Measurements from ENCODE around the gene PER1. TPM values are rescaled to one million over a fixed set of nuclear protein-coding genes. Genes with fewer than 3 reads are reported as not detected.
A peak's percentile ranks its signal among the peaks of the same experiment; 100 is the strongest.

The PER1 gene
- total RNA-seq, 1 experiment from 2014 or later = 8.3 TPM

DNA sequence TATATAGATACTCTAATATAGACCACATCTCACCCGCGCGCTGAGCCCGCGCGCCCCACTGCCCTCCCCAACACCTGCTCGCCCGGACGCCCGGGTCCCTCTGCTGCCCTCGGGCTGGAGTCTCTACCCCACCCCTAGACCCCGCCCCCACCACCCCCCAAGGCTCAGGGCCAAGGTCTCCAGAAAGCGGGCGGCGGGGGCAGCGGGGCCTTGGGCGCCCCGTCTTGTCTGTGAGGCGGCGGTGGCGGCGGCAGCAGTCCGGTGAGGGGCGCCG is 30.9 kb downstream of the PER1 start:
- no peaks in the 10 kb centered on the region for H3K9me3 ChIP-seq (replicated peaks)
- no peak for DNase-seq (ENCODE audit: low read depth in 1 of 2, low spot score in 2 of 2)
- H3K27me3 ChIP-seq (replicated peaks) = peaks cover 22% of the 10 kb centered on the region
- no peak overlapping the region for H3K27ac ChIP-seq
- no peaks in the 10 kb centered on the region for H3K36me3 ChIP-seq
- peak overlapping the region; percentile 45 for H3K4me3 ChIP-seq
- peaks cover 52% of the 10 kb centered on the region for H3K4me1 ChIP-seq (replicated peaks)

DNA sequence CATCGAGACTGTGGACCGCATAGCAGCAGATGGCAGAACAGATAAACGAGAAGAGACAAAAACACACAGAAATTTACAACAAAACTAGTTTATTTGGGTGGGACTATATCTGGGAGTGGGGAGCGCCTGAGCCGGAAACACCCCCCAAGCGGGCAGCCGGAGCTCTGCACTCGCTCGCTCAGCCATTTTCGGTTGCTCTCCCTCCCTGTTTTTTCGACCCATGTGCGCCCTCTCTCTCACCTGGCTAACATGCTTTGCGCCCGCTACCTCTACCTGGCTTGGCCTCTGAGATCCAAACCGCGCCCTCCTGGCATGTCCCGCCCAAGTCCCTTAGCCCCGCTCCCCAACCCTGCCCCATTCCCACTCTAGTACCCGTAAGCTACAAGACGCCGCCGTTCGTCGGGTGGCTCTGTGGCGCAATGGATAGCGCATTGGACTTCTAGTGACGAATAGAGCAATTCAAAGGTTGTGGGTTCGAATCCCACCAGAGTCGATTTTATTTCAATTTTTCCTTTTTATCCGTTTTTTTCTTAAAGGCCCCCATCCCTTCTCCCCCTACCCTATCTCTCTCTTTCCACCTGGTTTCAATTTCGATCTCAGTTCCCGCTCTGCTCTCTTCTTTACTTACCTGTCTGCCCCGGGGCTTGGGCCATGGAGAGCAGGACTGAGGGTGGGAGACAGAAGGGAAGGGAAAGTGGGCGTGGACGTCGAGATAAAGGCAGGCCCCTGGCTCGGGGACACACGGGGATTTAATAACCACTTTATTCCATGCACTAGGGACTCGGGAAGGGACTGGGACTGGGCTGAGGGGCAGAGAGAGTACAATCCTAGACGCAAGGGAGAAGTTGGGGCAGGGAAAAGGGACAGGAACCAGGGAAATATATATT is 31.4 kb downstream of the PER1 start:
- no peak overlapping the region for H3K27ac ChIP-seq
- peak; percentile 79 to 91 for DNase-seq (ENCODE audit: low read depth in 1 of 2, low spot score in 2 of 2)

DNA sequence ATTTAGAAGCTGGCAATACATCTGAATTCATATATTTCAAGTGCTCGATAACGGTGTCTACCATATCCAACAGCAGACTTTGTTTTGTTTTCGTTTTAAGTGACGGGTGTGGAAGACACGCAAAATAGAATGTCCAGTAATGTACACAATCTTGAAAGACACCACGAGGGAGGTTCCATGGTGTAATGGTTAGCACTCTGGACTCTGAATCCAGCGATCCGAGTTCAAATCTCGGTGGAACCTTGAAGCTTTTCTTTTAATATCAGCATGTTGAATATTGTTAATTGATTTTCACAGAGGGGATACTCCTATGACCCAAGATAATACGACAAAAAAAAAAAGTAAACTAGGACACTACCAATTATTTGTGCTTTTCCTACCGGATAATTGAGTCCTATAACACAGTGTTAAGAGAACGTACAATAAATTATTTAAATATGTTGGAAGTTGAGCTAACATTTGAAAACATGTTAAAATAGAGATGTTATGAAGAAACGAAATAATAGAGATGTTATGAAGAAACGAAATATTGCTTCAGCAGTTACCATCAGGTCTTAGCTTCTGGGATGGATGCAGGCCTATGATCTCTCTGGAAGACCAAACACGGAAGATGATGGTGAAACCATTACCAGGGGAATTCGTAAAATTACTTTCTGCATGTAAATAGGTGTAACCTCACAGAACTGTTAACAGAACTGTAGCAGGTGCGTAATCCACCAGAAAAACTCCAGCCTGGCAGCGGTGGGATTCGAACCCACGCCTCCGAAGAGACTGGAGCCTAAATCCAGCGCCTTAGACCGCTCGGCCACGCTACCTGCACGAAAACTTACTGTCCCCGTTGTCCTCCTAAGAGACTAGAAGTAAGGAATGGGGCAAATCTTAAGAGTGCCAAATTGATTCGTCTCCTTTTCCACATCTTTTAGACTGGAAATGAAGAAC is 32.4 kb downstream of the PER1 start:
- Histone ChIP-seq H3K36me3 (no peaks in the 10 kb centered on the region), H3K4me1 (replicated peaks) (peaks cover 45% of the 10 kb centered on the region), H3K4me3 (peak overlapping the region; percentile 45), H3K27ac (no peak overlapping the region), H3K27me3 (replicated peaks) (peaks cover 22% of the 10 kb centered on the region), H3K9me3 (replicated peaks) (no peaks in the 10 kb centered on the region)
- peak; percentile 87 to 96 for DNase-seq (ENCODE audit: low read depth in 1 of 2, low spot score in 2 of 2)

More for the DNA sequence above, 31.4 kb downstream of the PER1 start:
- Histone ChIP-seq H3K36me3 (no peaks in the 10 kb centered on the region), H3K4me3 (peak overlapping the region; percentile 45), H3K4me1 (replicated peaks) (peaks cover 52% of the 10 kb centered on the region), H3K27me3 (replicated peaks) (peaks cover 23% of the 10 kb centered on the region), H3K9me3 (replicated peaks) (no peaks in the 10 kb centered on the region)

DNA sequence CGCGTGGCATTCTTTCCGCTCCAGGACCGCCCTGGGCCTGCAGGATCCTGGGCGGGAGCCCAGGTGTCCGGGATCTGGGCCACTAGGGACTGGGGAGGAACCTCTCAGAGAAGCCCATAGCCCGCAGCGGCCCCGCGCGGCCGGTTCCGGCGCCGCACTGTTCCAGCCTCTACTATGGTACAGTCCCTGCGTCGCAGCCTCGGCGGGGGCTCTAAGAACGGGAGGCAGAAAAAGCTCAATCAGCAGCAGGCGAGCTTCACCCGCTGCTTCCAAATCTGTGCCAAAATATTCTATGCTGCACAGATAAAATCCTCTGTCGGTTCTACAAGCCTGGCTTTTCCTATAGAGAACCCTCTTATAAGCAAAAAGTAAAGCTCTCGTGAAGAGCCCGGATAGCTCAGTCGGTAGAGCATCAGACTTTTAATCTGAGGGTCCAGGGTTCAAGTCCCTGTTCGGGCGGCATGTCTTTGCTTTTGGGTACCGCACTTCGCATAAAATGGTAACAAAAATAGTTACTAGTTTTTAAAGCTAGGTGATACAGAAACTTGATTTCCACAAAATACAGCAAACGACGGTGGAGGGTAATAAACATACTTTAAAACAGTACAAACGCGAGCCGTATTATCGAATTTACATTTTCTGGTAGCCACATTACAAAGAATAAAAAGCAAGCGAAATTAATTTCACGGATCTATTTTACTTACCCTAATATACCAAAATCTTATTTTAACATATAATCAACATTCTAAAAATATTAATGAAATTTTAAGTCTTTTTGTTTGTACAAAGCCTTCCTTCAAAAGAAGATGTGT is 33.2 kb downstream of the PER1 start:
- Histone ChIP-seq H3K4me1 (replicated peaks) (peaks cover 36% of the 10 kb centered on the region), H3K9me3 (replicated peaks) (no peaks in the 10 kb centered on the region), H3K27ac (peak overlapping the region; percentile 36), H3K4me3 (peak overlapping the region; percentile 39), H3K36me3 (no peaks in the 10 kb centered on the region), H3K27me3 (replicated peaks) (peaks cover 16% of the 10 kb centered on the region)
- DNase-seq (ENCODE audit: low read depth in 1 of 2, low spot score in 2 of 2) = peak; percentile 86 to 91

DNA sequence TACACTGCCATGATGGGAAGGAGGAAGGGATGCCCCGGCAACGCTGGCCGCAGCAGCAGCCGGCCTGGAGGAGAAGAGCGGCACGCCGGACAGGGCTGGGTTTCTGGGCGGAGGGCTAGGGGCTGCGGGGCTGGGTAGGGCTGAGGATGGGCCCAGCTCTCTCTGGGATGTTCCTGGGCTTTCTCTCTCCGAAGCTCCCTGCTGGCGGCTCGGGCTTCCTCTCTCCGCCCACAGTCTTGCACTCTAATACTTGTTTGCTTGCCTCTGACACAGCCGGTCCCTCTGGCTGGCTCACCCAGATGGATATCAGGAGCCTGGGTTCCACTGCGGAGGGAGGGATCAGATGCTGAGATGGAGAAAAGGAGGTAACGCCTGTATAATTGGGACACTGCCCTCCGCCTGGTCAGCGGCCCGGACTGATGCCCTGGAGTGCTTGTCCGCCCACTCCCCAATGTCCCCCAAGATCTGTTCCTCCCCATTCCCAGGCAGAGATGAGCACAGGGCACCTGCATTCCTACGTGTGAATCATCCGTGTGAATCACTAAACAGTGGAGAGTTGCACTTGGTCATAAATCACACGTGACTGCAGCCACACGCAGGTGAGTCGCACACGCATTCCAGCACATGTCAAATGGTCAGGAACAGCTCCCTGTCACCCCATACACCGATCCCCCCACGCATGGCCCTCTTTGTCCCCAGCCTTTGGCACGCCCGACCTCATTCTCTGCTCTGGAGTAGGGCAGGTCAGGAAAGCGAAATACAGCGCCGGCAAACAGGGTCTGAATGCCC is 34.0 kb downstream of the PER1 start, which contains the start of gene ALOXE3:
ALOXE3 (minus strand) TSS at position 535 of the 789 bp plus-strand sequence; CDS start at position 11, 524 bp downstream.
- Histone ChIP-seq H3K4me1 (replicated peaks) (peaks cover 28% of the 10 kb centered on the region), H3K9me3 (replicated peaks) (no peaks in the 10 kb centered on the region), H3K27ac (peak within 1 kb of the TSS; percentile 36), H3K4me3 (peak within 1 kb of the TSS; percentile 39), H3K27me3 (replicated peaks) (peaks cover 12% of the 10 kb centered on the region), H3K36me3 (no peaks in the 10 kb centered on the region)
- peak in 1 of 2 experiments; percentile 60 for DNase-seq (ENCODE audit: low read depth in 1 of 2, low spot score in 2 of 2)

DNA sequence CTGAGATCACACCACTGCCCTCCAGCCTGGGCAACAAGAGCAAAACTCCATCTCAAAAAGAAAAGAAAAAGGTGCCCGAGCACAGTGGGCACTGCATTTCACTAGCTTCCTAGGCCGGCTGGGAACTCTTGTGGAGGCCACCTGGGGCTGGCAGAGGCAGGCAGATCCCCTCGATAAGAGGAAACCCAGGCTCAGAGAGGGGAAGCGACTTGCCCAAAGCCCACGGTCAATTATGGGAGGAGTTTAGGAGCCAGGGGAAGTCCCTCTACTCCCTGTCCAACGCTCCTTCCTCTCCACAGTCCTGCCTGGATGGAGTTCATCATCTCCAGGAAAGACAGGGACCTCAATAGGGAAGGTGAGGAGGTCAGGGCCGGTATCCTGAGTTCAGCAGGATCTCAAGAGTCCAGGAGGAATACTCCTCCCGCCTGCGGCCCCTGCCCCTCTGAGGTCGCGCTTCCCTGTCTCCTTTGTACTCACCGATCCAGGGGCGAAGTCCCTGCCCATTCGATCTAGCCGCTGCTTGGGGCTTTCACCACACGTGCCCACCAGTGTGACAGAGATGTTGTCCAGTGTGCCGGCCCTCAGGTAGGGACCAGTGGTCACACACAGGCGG is 34.7 kb downstream of the PER1 start:
- no peak for DNase-seq (ENCODE audit: low read depth in 1 of 2, low spot score in 2 of 2)
- Histone ChIP-seq H3K27me3 (replicated peaks) (peaks cover 16% of the 10 kb centered on the region), H3K27ac (no peak overlapping the region), H3K4me1 (replicated peaks) (peaks cover 21% of the 10 kb centered on the region), H3K9me3 (replicated peaks) (no peaks in the 10 kb centered on the region), H3K4me3 (peak overlapping the region; percentile 39), H3K36me3 (no peaks in the 10 kb centered on the region)

DNA sequence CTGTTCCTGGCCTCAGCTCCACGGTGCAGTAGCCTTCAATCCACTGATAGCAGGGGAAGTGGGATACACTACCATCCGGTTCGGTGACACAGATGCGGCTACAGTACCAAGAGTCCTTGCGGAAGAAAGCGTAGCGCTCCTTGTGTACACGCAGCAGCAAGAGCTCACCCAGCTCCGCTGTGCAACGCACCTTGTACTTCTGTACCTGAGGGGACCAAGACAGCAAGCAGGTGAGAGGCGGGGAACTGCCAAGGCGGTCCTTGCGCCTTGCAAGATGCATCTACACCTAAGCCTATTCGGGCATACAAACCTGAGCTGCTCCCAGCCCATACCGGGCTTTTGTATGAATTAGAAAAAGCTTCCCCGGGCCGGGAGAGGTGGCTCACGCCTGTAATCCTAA is 35.4 kb downstream of the PER1 start:
- H3K4me3 ChIP-seq = no peak overlapping the region
- H3K27ac ChIP-seq = no peak overlapping the region
- H3K27me3 ChIP-seq (replicated peaks) = peaks cover 16% of the 10 kb centered on the region
- no peaks in the 10 kb centered on the region for H3K36me3 ChIP-seq
- DNase-seq (ENCODE audit: low read depth in 1 of 2, low spot score in 2 of 2) = no peak
- peaks cover 19% of the 10 kb centered on the region for H3K4me1 ChIP-seq (replicated peaks)
- H3K9me3 ChIP-seq (replicated peaks) = no peaks in the 10 kb centered on the region

DNA sequence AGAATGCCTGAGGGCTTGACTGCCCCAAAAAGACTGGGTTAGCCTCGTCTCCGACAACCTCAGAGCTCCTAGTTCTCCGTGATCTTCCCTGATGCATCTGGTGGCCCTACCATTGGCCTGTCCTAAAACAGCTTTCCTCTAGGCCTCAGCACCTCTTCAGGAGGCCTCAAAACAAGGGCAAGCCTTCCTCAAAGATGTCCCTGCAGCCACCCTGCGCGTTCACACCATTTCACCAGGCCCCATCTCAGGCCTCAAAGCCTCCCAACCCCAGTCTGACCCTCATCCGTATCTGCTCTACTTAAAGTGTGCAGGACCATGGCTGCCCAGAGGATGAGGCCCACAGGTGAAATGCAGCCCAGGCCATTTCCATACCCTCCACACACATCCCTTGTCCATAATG is 41.3 kb downstream of the PER1 start:
- H3K4me1 ChIP-seq (replicated peaks) = peaks cover 5% of the 10 kb centered on the region; the same call in 1 of the 2 replicates
- no peaks in the 10 kb centered on the region for H3K9me3 ChIP-seq (replicated peaks)
- no peak overlapping the region for H3K27ac ChIP-seq
- DNase-seq (ENCODE audit: low read depth in 1 of 2, low spot score in 2 of 2) = no peak
- H3K27me3 ChIP-seq (replicated peaks) = peaks cover 31% of the 10 kb centered on the region
- H3K4me3 ChIP-seq = no peak overlapping the region
- H3K36me3 ChIP-seq = no peaks in the 10 kb centered on the region

DNA sequence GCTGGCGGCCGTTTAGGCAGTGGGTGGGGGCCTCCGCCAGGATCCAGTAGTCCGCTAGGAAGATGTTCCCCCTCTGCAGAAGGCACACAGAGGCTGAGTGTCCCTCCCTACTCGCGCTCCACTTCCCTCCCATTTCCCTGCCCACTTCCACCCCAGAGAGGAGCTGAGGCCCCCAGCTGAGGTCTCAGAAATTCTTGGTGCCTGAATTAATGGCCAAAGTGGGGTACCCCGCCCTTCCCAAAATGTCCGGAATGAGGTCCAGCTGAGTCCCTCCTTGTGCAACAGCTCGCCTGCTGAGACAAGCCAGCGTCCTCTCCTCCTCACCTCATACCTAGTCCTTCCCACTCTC is 41.8 kb downstream of the PER1 start:
- no peak overlapping the region for H3K4me3 ChIP-seq
- peaks cover 5% of the 10 kb centered on the region; the same call in 1 of the 2 replicates for H3K4me1 ChIP-seq (replicated peaks)
- no peak for DNase-seq (ENCODE audit: low read depth in 1 of 2, low spot score in 2 of 2)
- no peaks in the 10 kb centered on the region for H3K36me3 ChIP-seq
- no peaks in the 10 kb centered on the region for H3K9me3 ChIP-seq (replicated peaks)
- H3K27me3 ChIP-seq (replicated peaks) = peaks cover 28% of the 10 kb centered on the region
- no peak overlapping the region for H3K27ac ChIP-seq

DNA sequence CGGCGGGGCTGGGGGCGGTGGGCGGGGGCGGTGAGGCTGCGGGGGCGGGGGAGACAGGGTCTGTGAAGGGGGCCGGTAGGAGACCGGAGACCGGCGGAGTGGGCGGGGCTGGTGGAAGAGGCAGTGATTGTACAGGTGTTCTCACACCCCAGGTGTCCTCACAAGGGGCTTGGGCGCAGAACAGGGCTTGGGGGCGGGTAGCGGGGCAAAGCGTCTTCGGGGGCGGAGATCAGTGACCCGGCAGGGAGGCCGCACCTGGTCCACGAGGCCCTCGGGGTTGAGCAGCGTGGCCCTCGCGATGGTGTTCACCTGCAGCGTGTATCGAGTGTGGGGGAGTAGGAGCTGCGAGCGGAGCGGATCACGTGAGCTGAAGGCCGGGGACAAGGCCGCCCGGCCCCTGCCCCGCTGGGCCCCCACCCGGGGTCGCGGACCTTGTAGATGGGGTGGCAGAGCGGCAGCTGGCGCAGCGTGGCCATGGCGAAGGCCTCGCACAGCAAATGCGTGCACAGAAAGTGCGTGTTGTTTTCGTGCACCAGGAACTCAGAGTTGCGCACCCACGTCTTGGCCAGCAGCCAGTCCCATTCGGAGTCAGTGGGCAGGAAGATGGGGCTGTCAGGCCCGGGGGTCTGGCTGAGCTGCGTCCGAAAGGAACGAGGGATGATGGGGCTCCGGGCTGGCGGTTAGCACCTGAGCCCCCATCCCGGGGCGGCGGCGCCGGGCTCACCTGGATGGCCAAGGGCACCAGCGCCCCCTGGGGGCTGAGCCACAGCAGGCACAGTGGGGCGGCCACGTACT is 42.3 kb downstream of the PER1 start:
- H3K27ac ChIP-seq = no peak overlapping the region
- DNase-seq (ENCODE audit: low read depth in 1 of 2, low spot score in 2 of 2) = peak in 1 of 2 experiments; percentile 22
- peaks cover 25% of the 10 kb centered on the region for H3K27me3 ChIP-seq (replicated peaks)
- H3K36me3 ChIP-seq = no peaks in the 10 kb centered on the region
- H3K9me3 ChIP-seq (replicated peaks) = no peaks in the 10 kb centered on the region
- H3K4me1 ChIP-seq (replicated peaks) = peaks cover 5% of the 10 kb centered on the region; the same call in 1 of the 2 replicates
- no peak overlapping the region for H3K4me3 ChIP-seq

DNA sequence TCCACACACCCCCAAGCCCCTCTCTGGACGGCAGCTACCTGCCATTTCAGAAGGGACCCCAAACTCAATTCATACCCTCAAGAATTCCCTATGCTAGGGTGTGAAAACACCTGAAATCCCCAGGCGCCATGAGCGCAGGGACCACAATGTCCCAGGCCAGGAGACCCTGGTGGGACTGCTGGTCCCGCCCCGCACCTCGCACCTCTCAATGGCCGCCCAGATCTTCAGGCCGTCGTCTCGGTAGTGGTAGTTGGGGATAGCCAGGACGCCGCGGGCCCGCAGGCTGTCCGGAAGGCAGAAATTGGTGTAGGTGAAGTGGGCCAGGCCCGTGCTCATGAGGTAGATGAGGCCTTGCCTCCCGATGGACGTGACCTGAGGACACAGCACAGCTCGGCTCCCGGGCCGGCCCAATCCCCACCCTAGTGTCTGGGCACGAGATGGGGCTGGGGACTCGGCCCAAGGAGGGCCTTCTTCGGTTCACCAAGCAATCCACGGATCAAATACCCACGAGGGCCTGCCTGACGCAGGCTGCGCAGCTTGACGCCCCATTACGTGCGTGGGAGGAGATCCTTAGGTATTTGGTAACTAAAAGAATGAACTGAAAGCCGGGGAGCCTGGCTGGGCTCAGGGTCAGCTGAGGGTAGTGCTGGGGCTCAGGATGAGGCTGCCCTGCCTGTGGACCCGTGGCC is 43.1 kb downstream of the PER1 start:
- Histone ChIP-seq H3K4me3 (no peak overlapping the region), H3K4me1 (replicated peaks) (peaks cover 5% of the 10 kb centered on the region; the same call in 1 of the 2 replicates), H3K36me3 (no peaks in the 10 kb centered on the region), H3K9me3 (replicated peaks) (no peaks in the 10 kb centered on the region), H3K27ac (no peak overlapping the region), H3K27me3 (replicated peaks) (peaks cover 23% of the 10 kb centered on the region)
- no peak for DNase-seq (ENCODE audit: low read depth in 1 of 2, low spot score in 2 of 2)
